Neural cell (in vitro differentiated cells): ENCODE results near the gene ACHE.

Experiments
- EP300 ChIP-seq: fragments of 450-650 bp; conservative IDR thresholded peaks from 2 replicates; pipeline ENCODE4 v1.6.1; 2014; ENCODE audit warnings: antibody characterized with exemption, mild to moderate bottlenecking, moderate library complexity; ENCODE audit not compliant: poor library complexity, severe bottlenecking
- TAF1 ChIP-seq: IDR thresholded peaks from 2 replicates; pipeline ENCODE4 v1.6.1; 2012; ENCODE audit warnings: low read depth
- TF ChIP-seq, protein P1 (sequence below): fragments of 450-650 bp; IDR thresholded peaks from 2 replicates; pipeline ENCODE4 v1.5.1; 2014; ENCODE audit warnings: antibody characterized with exemption, mild to moderate bottlenecking, moderate library complexity; ENCODE audit not compliant: poor library complexity, severe bottlenecking
- TF ChIP-seq, protein P2 (sequence below): IDR thresholded peaks from 2 replicates; pipeline ENCODE4 v1.6.1; 2012; ENCODE audit warnings: borderline replicate concordance

DNA sequence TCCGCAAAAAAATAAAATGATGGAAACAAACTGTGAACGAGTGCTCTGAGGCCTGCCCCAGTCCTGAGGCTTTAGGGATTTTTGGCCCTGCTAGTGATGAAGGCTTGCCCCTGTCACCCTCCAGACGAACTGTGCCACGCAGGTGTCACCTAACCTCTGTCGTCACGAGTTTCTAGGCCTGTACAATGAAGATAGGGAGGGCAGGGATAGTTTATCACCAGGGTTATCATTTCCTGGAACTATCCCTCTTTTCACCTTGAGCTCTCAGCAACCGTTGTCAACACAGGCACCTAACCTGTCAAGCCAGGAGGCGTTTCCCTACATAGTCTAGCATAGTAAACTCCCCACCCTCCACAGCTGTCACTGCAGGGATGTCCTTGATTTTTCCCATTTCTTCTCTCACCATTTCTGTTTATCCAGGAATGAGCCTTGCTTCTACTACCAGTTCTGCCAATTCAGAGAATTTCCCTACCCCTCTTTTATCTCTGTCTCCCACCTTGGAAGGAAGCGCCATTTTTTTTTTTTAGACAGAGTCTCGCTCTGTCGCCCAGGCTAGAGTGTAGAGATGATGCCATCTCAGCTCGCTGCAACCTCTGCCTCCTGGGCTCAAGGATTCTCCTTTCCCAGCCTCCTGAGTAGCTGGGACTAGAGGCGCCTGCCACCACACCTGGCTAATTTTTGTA, 2.2 kb upstream of the ACHE start:
- TF ChIP-seq EP300 (no peak), TAF1 (no peak)
- TF ChIP-seq, protein P1, sequence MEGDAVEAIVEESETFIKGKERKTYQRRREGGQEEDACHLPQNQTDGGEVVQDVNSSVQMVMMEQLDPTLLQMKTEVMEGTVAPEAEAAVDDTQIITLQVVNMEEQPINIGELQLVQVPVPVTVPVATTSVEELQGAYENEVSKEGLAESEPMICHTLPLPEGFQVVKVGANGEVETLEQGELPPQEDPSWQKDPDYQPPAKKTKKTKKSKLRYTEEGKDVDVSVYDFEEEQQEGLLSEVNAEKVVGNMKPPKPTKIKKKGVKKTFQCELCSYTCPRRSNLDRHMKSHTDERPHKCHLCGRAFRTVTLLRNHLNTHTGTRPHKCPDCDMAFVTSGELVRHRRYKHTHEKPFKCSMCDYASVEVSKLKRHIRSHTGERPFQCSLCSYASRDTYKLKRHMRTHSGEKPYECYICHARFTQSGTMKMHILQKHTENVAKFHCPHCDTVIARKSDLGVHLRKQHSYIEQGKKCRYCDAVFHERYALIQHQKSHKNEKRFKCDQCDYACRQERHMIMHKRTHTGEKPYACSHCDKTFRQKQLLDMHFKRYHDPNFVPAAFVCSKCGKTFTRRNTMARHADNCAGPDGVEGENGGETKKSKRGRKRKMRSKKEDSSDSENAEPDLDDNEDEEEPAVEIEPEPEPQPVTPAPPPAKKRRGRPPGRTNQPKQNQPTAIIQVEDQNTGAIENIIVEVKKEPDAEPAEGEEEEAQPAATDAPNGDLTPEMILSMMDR: no peak
- TF ChIP-seq, protein P2, sequence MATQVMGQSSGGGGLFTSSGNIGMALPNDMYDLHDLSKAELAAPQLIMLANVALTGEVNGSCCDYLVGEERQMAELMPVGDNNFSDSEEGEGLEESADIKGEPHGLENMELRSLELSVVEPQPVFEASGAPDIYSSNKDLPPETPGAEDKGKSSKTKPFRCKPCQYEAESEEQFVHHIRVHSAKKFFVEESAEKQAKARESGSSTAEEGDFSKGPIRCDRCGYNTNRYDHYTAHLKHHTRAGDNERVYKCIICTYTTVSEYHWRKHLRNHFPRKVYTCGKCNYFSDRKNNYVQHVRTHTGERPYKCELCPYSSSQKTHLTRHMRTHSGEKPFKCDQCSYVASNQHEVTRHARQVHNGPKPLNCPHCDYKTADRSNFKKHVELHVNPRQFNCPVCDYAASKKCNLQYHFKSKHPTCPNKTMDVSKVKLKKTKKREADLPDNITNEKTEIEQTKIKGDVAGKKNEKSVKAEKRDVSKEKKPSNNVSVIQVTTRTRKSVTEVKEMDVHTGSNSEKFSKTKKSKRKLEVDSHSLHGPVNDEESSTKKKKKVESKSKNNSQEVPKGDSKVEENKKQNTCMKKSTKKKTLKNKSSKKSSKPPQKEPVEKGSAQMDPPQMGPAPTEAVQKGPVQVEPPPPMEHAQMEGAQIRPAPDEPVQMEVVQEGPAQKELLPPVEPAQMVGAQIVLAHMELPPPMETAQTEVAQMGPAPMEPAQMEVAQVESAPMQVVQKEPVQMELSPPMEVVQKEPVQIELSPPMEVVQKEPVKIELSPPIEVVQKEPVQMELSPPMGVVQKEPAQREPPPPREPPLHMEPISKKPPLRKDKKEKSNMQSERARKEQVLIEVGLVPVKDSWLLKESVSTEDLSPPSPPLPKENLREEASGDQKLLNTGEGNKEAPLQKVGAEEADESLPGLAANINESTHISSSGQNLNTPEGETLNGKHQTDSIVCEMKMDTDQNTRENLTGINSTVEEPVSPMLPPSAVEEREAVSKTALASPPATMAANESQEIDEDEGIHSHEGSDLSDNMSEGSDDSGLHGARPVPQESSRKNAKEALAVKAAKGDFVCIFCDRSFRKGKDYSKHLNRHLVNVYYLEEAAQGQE: no peak
